SHP77 (cell line): Measurements from ENCODE around the gene PPP1R2C.

Source experiments
- DNase-seq, 2 experiments: peaks; one replicate each; lab custom pipeline; 2025; lab: John Stamatoyannopoulos, UW

The PPP1R2C gene

DNA sequence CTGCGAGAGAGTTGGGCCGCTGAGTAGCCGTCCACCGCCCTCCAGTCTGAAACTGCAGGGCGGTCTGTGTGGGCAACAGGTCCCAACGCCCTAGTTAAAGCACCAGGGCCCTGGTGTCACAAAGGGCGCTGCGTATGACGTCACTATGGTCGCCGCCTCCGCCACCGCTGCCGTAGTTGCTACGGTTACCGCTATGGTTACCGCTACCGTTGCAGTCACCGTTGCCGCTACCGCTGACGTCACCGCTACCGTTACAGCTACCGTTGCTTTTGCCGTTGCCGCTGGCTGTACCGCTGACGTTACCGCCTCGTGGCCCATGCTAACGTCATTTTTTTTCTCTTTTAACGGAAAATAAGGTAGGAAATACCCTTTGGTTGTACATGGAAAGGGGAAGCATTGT is at the start of gene PPP1R2C:
Gene PPP1R2C, minus strand, starts transcription at position 68 of the 400 bp plus-strand sequence. CDS start 84 bp downstream, outside the sequence.
- no peak for DNase-seq

GRCh38 chrX:42825201-42825600 is 47.2 kb upstream of the PPP1R2C start:
- no peak for DNase-seq

DNA sequence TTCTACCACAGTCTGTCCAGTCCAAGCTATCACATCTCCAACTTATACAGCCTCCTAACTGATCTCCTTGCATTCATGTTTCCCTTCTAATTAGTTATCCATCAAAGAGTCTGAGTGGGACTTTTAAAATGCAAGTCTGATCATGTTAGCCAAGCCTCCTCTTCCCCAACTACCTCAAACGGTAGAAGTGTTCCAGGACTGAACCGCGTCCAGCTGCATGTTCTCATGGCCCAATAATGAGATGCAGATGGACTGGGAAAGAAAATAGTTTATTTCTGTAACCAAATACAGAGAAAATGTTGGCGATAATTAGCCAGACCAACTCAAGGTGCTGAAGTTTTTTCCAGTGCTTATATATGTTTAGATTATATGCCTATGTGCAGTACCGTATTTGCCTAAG is 46.6 kb upstream of the PPP1R2C start:
- DNase-seq = no peak

- no peak for DNase-seq
These were observed 45.5 kb upstream of the PPP1R2C start for GRCh38 chrX:42823443-42823842.

DNA sequence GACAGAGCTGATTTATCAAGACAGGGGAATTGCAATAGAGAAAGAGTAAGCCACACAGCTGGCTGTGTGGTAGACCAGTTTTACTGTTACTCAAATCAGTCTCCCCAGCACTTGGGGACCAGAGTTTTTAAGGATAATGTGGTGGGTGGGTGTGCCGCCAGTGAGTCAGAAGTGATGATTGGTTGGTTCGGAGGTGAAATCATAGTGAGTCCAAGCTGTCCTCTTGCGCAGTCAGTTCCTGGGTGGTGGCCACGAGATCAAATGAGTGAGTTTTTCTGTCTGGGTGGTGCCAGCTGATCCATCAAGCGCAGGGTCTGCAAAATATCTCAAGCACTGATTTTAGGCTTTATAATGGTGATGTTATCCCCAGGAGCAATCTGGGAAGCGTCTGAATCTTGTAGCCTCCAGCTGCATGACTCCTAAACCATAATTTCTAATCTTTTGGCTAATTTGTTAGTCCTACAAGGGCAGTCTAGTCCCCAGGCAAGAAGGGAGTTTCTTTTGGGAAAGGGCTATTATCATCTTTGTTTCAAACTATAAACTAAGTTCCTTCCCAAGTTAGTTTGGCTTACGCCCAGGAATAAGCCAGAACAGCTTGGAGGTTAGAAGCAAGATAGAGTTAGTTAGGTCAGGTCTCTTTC is 44.0 kb upstream of the PPP1R2C start:
- DNase-seq = no peak

GRCh38 chrX:42818151-42818921 is 40.4 kb upstream of the PPP1R2C start:
- DNase-seq = no peak

DNA sequence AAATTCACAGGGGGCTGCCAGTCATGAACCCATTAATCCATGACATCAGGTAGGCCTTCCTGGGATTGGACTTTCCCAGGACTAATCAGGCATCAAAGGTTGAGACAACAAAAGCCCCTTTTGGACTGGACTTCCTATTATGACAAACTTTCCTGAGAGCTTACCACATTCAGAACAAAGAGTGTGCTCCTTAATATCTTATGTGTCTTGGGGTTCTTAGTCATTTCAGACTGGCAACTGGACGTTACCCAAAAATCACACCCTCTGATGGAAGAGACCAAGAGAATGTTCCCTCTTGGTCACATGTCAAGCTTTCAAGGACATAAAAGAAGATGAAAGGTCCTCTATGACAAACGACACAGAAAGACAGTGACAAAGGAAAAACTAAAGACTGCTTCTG is 31.6 kb upstream of the PPP1R2C start:
- no peak for DNase-seq

DNA sequence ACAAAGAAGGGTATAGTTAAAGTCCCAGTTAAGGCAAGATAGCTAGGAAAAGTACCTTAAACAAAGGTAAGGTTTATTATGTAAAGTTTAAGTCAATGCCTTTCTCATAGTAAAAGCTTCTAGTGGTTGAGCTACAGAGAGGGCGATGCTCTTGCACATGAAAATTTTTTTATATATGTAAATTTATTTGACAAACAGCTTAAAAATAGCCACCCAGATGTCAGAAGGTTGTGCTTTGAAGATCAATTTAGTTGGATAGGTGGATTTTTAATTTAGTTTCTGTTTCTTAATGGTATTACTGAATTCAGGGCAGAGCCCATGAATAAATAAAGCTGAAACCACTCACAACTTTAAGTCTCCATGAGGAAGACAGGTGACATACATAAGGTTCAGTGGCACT is 29.4 kb upstream of the PPP1R2C start:
- no peak for DNase-seq

DNA sequence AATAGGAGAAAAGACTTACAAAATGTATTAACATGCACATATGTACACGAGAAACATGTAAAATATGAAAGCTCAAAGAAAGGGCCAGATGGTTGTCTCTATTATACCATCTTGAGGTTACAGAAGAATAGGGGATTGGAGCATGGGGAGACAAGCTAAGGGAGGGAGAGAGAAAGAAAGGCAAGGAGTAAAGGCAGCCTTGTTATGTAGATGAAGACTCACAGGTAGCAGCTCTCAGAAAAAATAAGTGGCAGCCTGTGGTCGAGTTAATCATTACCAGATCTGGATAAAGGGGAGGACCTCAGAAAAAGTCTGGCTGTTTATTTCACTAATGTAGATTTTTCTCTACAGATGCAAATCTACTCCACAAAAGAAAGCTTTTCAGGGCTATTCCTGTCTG is 26.6 kb upstream of the PPP1R2C start:
- DNase-seq = no peak

GRCh38 chrX:42803320-42803719 is 25.4 kb upstream of the PPP1R2C start:
- no peak for DNase-seq

DNA sequence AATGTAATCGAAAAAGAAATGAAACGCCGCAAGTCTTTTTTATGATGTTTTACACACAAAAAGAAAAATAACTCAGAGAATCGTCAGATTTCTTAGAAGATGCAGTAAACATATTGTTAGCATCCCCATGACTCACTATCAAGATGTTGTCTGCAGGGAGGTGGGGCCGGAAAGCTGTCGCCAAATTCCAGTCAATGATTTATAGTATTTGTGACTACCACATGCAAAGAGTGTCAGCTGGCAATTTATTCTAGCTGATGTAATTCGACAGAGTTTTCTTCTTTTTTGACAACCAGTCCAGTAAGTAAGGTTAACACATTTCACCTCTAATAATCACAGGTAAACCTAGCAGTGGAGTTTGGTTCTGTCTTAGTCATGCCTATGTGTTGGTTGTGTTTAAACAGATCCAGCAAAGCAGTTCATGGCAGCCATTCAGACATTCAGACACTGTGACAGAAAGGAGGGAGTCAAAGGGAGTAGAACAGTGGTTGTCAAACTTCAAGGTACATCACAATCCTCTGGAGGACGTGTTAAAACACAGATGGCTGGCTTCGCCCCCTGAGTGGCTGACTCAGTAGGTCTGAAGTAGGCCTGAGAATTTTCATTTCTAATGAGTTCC is 19.8 kb upstream of the PPP1R2C start:
- no peak for DNase-seq

DNA sequence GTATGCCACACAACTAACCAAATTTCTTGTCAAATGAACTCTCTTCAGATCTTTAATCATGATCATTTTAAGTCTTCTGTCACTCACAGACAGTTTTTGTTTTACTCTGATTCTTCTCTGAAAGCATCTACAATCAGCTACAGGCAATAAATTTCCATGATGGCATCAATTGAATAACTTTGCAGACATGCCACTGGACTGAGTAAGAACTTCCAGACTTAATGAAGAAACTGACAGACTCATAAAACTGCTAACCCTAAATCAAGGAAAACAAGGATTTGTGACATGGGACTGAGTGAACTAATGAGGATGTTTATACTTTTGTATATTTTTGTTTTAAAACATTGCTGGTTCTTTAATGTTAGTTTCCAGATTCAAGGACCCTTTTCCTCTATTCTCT is 5.5 kb upstream of the PPP1R2C start:
- DNase-seq = no peak

GRCh38 chrX:42776195-42776594 is 1.8 kb downstream of the PPP1R2C start:
- DNase-seq = no peak

DNA sequence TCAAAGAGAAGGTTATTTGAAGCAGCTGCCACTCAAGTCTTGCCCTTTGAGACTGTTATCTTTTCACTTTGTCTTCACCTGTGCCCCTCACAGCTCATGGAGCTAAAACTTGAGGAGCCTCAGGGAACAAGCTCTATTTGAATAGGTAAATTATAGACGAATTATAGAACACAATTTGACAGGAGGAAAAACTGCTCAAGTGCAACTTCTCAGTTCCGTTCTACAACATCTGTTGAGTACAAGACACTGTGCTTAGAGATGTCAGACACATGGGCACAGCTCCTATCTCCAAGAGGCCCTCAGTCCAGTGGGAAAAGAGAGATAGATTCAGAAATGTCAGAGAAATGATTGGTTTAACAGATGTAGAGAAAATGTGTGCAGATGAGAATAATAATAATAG is 5.1 kb downstream of the PPP1R2C start:
- no peak for DNase-seq

DNA sequence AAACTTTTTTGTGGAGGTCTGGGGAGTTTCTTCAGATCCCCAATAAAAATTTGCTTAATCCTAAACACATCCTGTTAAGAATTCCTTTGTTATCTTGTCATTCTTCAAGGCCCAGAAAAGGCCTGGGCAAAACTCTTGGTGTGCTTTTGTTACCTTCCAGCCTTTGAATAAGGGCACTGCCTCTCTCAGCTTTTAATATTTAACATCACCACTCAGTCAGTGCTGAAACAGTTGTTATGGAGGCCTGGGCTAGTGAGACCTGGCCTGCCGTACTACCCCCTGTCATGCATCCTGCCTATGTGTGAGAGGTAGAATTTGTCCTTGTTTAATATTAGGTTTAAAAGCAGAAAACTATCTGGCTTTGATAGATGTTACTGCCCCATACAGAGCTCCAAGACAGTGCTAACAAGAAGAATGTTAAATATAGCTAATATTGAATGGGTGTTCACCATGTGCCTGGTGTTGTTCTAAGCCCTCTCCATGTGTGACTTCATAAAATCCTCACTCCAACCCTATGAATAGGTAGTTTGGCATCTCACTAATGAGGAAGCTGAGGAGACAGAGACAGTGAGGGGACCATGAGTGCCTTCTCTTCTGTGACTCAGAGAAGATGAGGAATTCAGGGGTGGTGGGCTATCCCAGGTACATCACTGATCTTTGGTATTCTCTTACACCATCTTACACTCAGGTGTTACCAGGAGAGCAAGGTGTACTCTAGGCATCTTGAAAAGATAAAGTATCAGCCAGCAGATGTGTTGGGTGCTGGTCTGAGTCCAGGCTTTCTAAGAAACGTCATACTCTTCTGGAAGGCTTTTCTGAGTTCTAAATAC is 6.2 kb downstream of the PPP1R2C start:
- DNase-seq = no peak

DNA sequence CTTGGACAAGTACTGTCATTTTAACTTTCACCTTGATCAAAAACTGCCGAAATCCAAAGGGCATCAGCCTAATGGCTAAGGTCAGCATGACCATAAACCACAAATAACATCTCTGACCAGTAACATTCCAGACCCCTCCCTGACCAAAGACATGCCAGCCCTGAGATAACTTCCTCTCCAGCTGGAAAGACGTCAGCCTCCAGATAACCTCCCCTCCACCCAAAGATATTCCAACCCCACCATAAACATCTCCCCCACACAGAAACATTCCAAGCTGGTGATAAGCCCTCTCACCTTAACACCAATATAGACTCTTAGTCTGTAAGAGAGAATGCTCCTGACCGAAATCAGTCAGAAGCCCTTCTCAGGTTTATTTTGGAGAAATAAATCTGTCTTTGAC is 7.4 kb downstream of the PPP1R2C start:
- no peak for DNase-seq

- no peak for DNase-seq
These were observed 18.1 kb downstream of the PPP1R2C start for GRCh38 chrX:42759881-42760280.

DNA sequence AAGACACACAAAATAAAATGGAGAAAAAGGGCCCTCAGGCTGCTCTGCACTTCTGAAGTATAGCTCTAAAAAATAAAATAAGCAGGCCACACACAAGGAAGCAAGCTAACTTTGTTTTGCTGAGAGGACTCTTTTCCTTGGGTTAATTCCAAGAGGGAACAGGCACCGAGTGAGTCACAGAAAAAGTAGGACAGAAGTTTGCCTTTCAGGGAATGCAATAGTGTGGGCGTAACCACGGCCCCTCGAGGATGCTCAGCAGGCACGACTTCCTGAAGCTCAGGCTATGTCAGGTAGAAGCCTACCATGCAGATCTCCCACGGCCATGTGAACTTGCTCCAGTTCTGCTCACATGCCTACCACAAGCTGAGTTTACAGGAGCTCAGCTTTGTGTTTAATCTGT is 22.1 kb downstream of the PPP1R2C start:
- DNase-seq = no peak

GRCh38 chrX:42754603-42755002 is 23.4 kb downstream of the PPP1R2C start:
- no peak for DNase-seq

GRCh38 chrX:42754115-42754514 is 23.8 kb downstream of the PPP1R2C start:
- no peak for DNase-seq

DNA sequence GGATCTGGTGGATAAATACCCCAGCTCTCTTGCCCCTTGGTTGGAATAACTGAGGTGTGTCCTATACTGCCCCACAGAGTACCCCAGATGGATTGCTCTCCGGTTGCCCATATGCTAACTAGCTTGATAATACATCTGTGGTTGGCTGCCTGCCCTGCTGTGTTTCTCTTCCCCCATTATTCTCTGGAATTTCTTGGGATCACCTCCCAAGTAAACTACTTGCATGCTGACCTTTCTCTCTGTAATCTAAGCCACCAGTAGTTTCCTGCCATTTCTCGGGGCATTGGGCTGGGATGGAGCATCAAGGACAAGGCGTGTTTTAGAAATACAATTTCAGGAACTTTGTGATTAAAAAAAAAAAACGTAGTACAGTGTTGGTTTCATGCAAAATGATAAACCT is 25.2 kb downstream of the PPP1R2C start:
- no peak for DNase-seq

- DNase-seq = no peak
These were observed 26.4 kb downstream of the PPP1R2C start for GRCh38 chrX:42751573-42751972.
